HFF-Myc (cell line): Measurements from ENCODE around the gene BAX.

Source experiments
- DNase-seq: peaks from one replicate; pipeline ENCODE4 v3.0.0-alpha.2; 2011; ENCODE audit warnings: low read depth; ENCODE audit errors: extremely low read depth
- H3K4me3 ChIP-seq: replicated peaks from 2 replicates; pipeline ENCODE4 v1.5.1; 2011; ENCODE audit warnings: low read depth, mild to moderate bottlenecking, control low read depth, low read length
- TF ChIP-seq, protein P1 (sequence below): IDR thresholded peaks from 2 replicates; pipeline ENCODE4 v1.5.1; 2012; ENCODE audit warnings: mild to moderate bottlenecking, low read depth, low read length, control low read depth; ENCODE audit errors: missing control alignments

Gene BAX

DNA sequence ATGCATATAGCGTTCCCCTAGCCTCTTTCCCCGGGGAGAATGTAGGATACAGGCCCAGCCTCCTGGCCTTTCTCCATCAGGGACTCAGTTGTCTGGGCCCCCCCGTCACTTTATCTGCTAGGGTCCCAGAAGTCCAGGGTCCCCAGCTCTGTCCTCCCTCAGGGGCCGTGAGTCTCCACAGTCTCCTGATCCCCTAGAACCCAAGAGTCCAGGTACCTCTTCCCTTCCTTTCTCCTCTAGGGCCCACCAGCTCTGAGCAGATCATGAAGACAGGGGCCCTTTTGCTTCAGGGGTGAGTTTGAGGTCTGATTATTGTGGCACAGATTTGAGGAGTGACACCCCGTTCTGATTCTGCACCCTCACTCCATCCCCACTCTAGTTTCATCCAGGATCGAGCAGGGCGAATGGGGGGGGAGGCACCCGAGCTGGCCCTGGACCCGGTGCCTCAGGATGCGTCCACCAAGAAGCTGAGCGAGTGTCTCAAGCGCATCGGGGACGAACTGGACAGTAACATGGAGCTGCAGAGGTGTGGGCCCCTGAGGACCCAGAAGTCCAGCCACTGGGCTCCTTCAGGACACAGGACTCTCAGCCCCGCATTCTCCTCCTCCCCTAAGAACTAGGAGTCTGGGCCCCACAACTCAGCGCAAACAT lies 758 bp downstream of the BAX start:
- TF ChIP-seq, protein P1, sequence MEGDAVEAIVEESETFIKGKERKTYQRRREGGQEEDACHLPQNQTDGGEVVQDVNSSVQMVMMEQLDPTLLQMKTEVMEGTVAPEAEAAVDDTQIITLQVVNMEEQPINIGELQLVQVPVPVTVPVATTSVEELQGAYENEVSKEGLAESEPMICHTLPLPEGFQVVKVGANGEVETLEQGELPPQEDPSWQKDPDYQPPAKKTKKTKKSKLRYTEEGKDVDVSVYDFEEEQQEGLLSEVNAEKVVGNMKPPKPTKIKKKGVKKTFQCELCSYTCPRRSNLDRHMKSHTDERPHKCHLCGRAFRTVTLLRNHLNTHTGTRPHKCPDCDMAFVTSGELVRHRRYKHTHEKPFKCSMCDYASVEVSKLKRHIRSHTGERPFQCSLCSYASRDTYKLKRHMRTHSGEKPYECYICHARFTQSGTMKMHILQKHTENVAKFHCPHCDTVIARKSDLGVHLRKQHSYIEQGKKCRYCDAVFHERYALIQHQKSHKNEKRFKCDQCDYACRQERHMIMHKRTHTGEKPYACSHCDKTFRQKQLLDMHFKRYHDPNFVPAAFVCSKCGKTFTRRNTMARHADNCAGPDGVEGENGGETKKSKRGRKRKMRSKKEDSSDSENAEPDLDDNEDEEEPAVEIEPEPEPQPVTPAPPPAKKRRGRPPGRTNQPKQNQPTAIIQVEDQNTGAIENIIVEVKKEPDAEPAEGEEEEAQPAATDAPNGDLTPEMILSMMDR = no peak
- peak overlapping the region; percentile 95 for H3K4me3 ChIP-seq
- no peak for DNase-seq

DNA sequence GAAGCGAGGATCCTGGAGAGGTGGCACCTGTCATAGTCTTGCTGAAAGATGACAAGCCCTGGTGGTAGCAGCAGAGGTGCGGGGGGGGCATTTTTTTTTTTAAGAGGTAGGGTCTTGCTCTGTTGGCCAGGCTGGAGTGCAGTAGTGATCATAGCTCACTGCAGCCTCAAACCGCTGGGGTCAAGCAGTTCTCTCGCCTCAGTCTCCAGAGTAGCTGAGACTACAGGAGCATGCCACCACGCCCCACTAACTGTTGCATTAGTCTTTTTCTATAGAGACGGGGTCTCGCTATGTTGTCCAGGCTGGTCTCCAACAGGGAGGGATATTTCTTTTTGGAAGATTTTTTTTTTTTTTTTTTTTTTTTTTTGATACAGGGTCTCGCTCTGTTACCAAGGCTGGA lies 3.3 kb downstream of the BAX start:
- no peak overlapping the region for H3K4me3 ChIP-seq
- DNase-seq = no peak
- TF ChIP-seq, protein P1 = no peak

DNA sequence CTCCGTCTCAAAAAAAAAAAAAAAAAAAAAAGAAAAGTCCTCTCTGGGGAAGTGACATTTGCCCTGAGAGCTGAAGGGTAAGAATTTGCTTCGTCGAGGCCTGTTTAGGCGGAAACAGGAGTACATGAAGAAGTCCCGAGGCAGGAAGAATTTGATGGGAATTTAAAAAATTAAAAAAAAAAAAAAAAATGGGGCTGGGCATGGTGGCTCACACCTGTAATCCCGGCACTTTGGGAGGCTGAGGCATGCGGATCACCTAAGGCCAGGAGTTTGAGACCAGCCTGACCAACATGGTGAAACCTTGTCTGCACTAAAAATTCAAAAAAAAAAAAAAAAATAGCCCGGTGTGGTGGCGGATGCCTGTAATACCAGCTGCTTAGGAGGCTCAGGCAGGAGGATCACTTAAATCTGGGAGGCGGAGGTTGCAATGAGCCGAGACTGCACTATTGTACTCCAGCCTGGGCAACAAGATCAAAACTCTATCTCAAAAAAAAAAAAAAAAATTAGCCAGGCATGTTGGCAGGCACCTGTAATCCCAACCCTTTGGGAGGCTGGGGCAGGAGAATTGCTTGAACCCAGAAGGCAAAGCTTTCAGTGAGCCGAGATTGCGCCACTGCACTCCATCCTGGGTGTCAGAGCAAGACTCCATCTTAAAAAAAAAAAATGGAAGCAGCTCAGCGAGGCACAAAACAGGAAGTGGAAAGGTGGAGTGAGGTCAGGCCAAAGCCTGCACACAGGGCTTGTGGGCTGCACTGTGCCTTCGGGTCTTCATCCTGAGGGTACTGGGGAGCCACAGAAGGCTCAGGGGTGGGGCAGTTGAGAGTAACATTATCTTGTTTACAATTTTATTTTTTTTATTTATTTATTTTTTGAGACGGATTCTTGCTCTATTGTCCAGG lies 4.9 kb downstream of the BAX start:
- no peak overlapping the region for H3K4me3 ChIP-seq
- TF ChIP-seq, protein P1 = no peak
- no peak for DNase-seq

DNA sequence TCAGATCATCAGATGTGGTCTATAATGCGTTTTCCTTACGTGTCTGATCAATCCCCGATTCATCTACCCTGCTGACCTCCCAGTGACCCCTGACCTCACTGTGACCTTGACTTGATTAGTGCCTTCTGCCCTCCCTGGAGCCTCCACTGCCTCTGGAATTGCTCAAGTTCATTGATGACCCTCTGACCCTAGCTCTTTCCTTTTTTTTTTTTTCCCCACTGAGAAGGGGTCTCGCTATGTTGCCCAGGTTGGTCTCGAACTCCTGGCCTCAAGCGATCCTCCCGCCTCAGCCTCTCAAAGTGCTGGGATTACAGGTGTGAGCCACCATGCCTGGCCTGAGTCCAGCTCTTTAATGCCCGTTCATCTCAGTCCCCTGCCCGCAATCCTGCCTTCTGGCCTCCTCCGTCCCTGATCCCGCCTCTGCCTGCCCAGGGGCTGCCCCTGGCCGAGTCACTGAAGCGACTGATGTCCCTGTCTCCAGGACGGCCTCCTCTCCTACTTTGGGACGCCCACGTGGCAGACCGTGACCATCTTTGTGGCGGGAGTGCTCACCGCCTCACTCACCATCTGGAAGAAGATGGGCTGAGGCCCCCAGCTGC lies 6.5 kb downstream of the BAX start:
- no peak for DNase-seq
- H3K4me3 ChIP-seq = no peak overlapping the region
- TF ChIP-seq, protein P1 = no peak

DNA sequence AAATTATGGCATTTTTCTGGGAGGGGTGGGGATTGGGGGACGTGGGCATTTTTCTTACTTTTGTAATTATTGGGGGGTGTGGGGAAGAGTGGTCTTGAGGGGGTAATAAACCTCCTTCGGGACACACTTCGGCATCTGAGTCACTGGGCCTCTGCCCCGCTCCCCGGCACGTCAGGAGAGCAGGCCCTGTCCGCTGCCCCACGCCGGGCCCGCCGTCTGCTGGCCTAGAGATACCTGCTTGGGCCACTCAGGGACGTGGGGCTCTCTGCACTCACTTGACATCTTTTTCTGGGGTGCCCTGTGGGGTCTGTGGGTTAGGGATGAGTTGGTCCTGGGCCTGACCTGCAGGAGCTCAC lies 7.0 kb downstream of the BAX start:
- TF ChIP-seq, protein P1 = no peak
- DNase-seq = no peak
- no peak overlapping the region for H3K4me3 ChIP-seq

DNA sequence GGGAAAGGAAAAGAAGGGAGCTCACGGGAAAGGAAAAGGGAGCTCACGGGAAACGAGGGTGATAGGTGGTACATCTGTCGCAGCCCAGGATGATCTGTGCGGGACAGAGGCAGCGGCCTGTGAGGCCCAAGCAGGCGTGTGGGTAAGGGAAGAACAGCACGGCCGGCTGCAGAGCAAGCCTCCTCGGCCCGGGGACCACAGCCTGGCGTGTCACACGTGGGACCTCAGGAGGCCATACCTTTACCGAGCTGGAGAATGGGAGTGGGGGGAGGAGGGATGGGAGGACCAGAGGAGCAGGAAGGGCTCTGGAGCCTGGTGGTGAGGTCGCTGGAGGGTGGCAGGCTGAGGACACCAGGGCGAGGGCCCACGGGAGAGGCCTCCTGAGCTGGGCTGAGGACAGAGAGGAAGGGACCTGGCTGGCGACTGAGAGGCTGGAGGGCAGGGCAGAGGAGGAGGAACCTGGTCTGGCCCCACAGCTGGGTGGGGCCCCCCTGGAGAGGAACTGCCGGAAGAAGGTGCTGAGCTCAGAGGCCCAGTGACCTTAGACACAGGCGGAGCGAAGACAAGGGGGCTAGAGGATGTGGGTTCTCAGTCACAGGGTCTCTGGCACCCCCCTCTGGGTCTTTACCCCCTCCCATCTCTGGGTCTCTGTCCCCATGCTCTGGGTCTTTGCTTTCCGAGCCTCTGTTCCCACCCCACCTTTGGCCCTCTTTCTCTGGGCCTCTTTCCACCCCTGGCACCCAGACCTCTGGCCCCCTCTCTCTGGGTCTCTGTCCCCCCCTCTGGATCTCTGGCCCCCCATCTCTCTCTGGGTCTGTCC lies 7.6 kb downstream of the BAX start:
- TF ChIP-seq, protein P1 = no peak
- DNase-seq = no peak
- no peak overlapping the region for H3K4me3 ChIP-seq
